AML-193 (cell line): ENCODE data around the gene GLYATL3.

Source experiments
- DNase-seq, 2 experiments: peaks; one replicate each; lab custom pipeline; 2025; lab: John Stamatoyannopoulos, UW

The GLYATL3 gene

DNA sequence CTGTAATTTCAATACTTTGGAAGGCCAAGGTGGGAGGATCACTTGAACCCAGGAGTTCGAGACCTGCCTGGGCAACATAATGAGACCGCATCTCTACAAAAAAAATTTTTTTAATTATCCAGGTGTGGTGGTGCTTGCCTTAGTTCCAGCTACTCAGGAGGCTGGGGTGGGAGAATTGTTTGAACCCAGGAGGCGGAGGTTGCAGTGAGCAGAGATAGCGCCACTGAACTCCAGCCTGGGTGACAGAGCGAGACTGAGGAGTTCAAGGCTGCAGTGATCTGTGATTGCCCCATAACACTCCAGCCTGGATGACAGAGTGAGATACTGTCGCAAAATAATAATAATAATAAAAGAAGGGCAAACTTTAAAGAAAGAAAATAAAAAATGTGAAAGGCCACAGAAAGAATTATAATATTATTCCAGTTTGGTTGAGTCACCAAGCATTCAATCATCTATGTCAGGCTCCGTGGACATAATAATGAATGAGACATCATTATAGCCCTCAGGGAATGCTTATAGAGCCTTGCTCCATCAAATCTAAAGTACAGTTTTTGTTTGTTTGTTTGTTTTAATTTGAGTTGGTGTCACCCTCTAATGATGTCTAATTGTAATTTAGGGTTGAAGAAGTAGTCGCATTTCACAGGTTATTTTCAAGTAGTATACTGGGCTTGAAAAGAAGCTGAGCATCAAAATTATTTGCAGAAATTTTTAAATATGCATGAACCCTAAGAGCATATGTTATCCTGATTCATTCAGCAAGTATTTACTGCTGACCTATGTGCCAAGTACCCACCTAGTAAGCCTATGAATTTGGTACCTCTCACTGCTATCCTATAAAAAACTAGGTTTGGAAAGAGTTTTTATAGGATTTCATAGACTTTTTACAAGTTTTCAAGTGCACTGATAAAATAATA is 15.1 kb downstream of the GLYATL3 start:
- no peak for DNase-seq

DNA sequence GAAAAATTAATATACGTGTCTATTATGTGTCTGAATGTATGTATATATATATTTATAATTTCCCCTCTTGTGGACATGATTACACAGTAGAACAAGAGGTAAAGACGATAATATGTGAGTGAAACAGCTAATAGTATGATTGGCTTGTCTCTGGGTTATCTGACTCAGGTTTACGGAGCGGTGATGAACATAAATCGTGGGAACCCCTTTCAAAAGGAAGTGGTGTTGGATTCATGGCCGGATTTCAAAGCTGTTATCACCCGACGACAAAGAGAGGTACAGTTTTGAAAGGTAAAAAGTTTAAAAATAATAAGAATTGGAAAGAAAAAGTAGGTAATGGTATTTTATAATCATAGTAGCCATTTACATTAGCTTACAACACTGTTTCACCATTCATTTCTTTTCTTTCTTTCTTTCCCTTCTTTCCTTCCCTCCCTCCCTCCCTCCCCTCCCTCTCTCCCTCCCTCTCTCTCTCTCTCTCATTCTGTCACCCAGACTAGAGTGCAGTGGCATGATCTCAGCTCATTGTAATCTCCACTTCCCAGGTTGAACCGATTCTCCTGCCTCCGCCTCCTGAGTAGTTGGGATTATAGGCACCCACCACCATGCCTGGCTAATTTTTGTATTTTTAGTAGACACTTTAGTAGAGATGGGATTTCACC is 15.9 kb downstream of the GLYATL3 start:
- no peak for DNase-seq

DNA sequence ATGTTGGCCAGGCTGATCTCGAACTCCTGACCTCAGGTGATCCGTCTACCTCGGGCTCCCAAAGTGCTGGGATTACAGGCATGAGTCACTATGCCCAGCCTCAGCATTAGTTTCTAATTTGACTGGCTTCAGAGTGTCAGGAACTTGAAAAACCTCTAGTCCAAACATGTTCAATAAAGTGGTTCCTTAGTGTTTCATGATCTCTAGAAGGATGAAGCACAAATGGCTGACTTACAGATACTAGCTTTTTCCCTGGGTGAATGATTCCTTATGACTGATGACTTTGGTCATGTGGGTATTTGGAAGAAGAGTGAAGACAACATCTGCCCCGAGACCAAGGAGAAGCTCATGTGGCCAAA is 16.4 kb downstream of the GLYATL3 start:
- DNase-seq = no peak

DNA sequence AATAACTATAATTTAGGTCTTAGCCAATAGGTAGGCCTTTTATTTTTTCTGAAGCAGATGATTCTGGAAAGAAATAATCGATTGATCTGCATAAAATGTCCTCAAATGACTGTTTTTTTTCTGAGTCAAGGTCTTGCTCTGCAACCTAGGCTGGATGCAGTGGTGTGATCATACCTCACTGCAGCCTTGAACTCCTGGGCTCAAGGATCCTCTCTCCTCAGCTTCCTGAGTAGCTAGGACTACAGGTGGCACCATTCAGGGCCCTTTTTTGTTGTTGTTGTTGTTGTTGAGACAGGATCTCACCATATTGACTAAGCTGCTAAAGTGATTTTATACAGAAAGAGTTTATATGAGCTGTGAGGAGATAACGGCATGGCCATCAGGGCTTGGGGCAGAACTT is 18.2 kb downstream of the GLYATL3 start:
- DNase-seq = no peak

DNA sequence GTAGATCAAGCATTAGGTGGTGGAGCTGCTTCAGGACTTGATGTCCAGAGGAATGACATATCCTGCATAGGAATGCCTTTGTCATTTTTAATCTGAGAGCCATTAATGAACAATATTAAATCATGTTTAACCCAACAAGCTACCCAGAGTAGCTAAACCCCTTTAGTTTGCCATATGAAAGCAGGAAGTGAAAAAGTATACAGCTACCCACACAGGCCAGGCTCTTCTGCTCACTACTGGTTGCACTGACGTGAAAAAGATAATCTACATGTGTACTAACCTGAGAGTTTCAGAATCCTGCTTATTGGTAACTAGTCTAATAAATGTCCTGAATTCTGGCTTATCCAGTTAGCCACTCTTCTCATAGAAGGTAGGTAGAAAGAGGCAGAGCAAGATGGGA is 19.9 kb downstream of the GLYATL3 start:
- DNase-seq = no peak

GRCh38 chr6:49522710-49523593 is 23.2 kb downstream of the GLYATL3 start:
- DNase-seq = no peak

GRCh38 chr6:49523901-49524300 is 24.2 kb downstream of the GLYATL3 start:
- DNase-seq = no peak

DNA sequence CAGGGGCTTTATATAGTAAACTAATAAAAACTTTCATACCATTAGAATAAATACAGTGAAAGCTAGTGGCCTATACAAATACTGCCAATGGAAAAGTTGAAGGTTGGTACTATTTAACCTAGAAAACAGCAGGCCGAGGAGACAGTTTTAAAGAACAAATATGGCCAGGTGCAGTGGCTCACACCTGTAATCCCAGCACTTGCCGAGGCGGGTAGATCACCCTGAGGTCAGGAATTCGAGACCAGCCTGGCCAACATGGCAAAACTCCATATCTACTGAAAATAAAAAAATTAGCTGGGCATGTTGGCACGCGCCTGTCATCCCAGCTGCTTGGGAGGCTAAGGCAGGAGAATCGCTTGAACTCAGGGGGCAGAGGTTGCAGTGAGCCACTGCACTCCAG is 24.8 kb downstream of the GLYATL3 start:
- DNase-seq = no peak

DNA sequence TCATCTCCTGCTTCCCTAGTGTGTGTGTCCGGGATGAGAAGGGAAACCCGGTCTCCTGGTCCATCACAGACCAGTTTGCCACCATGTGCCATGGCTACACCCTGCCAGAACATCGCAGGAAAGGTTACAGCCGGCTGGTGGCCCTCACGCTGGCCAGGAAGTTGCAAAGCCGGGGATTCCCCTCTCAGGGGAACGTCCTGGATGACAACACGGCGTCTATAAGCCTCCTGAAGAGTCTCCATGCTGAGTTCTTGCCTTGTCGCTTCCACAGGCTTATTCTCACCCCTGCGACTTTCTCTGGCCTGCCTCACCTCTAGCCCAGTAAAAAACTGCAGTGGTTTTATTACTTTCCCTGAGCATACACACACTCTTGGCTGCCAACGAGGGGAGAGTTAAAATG is 26.9 kb downstream of the GLYATL3 start:
- no peak for DNase-seq

- no peak for DNase-seq
Measured at GRCh38 chr6:49527320-49527719, 27.6 kb downstream of the GLYATL3 start.

- DNase-seq = no peak
Measured at GRCh38 chr6:49528571-49528970, 28.8 kb downstream of the GLYATL3 start.

GRCh38 chr6:49530141-49530776 is 30.5 kb downstream of the GLYATL3 start:
- no peak for DNase-seq

DNA sequence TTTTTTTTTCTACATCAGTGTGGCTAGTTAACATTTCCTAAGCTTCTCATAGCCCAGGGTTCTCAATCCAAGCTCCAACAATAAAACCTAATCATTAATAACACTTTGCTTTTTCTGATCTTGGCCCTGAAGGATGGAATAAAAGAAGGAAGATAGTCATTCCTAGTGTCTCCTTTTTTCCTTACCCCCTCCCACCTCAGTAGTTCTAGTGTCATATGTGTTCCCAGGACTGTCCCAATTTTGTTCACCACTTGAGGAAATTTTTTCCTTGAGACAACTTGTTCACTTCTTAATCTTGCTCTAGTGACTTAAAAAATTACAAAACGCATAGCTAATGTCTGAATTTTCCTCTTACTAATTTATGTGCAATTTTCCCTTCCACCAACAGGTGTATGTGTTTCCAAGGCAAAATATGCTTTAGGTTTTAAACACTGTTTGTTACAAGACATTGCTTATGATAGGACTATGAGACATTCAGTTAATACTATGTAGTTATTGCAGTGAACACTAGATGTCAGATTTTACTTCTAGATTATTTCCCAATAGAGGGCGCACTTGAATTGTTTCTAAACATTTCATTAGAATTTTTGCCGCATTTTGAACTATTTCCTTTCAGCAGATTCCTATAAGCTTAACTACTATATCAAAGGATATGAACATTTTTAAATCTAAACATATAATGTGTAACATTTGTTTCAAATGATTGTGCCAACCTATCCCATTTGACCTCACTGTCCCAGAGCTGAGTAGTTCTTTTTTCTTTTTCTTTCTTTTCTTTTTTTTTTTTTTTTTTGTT is 32.2 kb downstream of the GLYATL3 start:
- peak; percentile 89 to 91 for DNase-seq

DNA sequence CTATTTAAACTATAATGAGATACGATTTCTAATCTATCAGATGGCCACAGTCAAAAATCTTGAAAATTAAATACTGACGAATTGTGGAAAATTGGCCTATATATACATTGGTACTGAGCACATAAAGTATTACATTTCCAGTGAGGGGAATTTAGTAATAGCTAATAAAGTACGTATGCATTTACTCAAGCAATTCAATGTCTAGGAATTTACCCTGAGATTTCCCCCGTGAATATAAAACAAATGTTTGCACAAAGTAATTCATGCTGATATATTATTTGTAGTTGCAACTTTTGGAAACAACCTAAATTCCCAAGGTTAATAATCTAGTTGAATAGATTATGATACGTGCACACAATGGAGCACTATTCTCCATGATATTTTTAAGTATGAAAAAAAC is 36.1 kb downstream of the GLYATL3 start:
- no peak for DNase-seq

DNA sequence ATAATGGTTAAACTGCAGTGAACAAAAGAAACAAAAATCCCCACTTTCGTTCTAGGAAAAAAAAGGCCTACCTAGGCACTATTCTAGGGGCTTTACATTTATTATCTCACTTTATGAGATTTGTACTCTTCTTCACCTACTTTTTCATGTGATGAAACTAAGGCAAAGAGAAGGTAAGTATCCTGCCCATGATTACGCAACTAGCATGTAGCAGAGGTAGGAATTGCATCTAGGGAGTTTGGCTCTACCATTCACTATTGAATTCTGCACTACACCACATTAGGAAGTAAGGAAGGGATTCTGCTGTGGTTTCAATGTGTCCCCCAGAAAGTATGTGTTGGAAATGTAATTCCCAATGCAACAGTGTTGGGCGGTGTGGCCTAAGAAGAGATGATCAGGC is 39.4 kb downstream of the GLYATL3 start:
- DNase-seq = no peak

GRCh38 chr6:49540614-49541013 is 40.9 kb downstream of the GLYATL3 start:
- no peak for DNase-seq

DNA sequence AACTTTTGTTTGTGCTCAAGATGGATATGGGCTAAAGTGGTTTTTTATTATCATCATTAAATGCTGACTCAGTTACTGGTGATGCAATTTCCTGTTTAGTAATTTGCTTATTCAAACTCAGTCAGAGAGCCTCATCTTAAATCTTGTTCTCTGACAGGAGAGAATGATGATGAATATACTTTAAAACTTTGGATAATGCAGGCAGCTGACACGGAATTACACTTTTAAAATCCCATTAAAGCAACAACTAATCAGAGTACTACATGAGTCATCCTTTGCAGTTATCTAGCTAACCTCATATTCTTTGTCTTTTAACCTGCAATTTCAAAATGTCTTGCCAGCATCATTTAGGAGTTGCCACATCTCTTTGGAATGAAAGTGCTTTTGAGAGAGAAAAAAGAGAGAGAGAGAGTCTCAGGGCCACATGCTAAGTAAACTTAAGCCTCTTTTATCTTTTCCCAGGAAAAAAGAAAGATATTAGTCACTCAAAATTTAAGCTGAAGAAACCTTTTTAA is 41.5 kb downstream of the GLYATL3 start:
- DNase-seq = no peak

GRCh38 chr6:49541936-49542335 is 42.2 kb downstream of the GLYATL3 start:
- DNase-seq = no peak

- DNase-seq = peak in 1 of 2 experiments; percentile 7
Measured at GRCh38 chr6:49543087-49543858, 43.5 kb downstream of the GLYATL3 start.

- no peak for DNase-seq
Measured at GRCh38 chr6:49546331-49546730, 46.6 kb downstream of the GLYATL3 start.
